ENCODE data around the gene ZNF17. TPM values are rescaled to one million over a fixed set of nuclear protein-coding genes. Genes with fewer than 3 reads are reported as not detected.

Gene ZNF17
- total RNA-seq, 6 donors from 2014 or later: 6.9 to 17.8 (median 11.3) TPM

- Histone ChIP-seq H3K36me3 (peaks cover 21 to 76% (median 47%) of the 10 kb centered on the region in 4 donors), H3K27me3 (no peaks in the 10 kb centered on the region), H3K4me1 (no peaks in the 10 kb centered on the region), H3K27ac (no peak overlapping the region), H3K9me3 (peaks cover 46 to 79% (median 58%) of the 10 kb centered on the region in 4 donors), H3K4me3 (no peak overlapping the region)
- DNase-seq: no peak
- ATAC-seq (ENCODE audit: low FRiP score in 2 of 2): no peak
- TF ChIP-seq POLR2AphosphoS5 (IDR thresholded peaks at IDR 0.05) (no peak), CTCF (IDR thresholded peaks at IDR 0.05) (no peak)
- 93 to 100% methylated on average over 4 of the region's 4 CpGs for WGBS, 2 donors
These were observed 8.5 kb downstream of the ZNF17 start for GRCh38 chr19:57419439-57419838.

GRCh38 chr19:57421037-57421436, 10.1 kb downstream of the ZNF17 start:
- ATAC-seq (ENCODE audit: low FRiP score in 2 of 2) (no peak), DNase-seq (no peak)
- Histone ChIP-seq H3K4me1 (no peaks in the 10 kb centered on the region), H3K4me3 (no peak overlapping the region), H3K36me3 (peaks cover 21 to 61% (median 42%) of the 10 kb centered on the region in 4 donors), H3K27me3 (no peaks in the 10 kb centered on the region), H3K27ac (no peak overlapping the region), H3K9me3 (peaks cover 49 to 89% (median 60%) of the 10 kb centered on the region in 4 donors)
- TF ChIP-seq EP300 (IDR thresholded peaks at IDR 0.05) (no peak), POLR2A (IDR thresholded peaks at IDR 0.05) (no peak), CTCF (IDR thresholded peaks at IDR 0.05) (no peak), POLR2AphosphoS5 (IDR thresholded peaks at IDR 0.05) (no peak)
- 97 to 100% methylated on average over 3 of the region's 3 CpGs for whole genome bisulfite sequencing, 2 donors

- DNase-seq: no peak
- H3K27me3 ChIP-seq: no peaks in the 10 kb centered on the region
- ATAC-seq (ENCODE audit: low FRiP score in 2 of 2): peak in 1 of 2 donors; percentile 16
- 30 to 40% methylated on average over 14 to 15 of the region's 15 CpGs for WGBS, 2 donors
- peak overlapping the region; percentile 24 to 96 (median 80) for H3K4me3 ChIP-seq
- peaks cover 15 to 21% (median 17%) of the 10 kb centered on the region in 4 donors for H3K4me1 ChIP-seq
- peak overlapping the region in 1 of 4 donors; percentile 67 for H3K27ac ChIP-seq
- TF ChIP-seq EP300 (IDR thresholded peaks at IDR 0.05): no peak
- TF ChIP-seq POLR2AphosphoS5 (IDR thresholded peaks at IDR 0.05): no peak
- no peak for TF ChIP-seq CTCF (IDR thresholded peaks at IDR 0.05)
- TF ChIP-seq POLR2A (IDR thresholded peaks at IDR 0.05): no peak
- peaks cover 0 to 12% (median 5%) of the 10 kb centered on the region in 4 donors for H3K36me3 ChIP-seq
- H3K9me3 ChIP-seq: peaks cover 0 to 8% (median 2%) of the 10 kb centered on the region in 4 donors
These were observed 23.6 kb downstream of the ZNF17 start for GRCh38 chr19:57434386-57435061.

- H3K27ac ChIP-seq: peak within 1 kb of the TSS; percentile 54 to 71 (median 66)
- H3K36me3 ChIP-seq: peaks cover 0 to 12% (median 5%) of the 10 kb centered on the region in 4 donors
- DNase-seq (peak; percentile 91 to 99), ATAC-seq (ENCODE audit: low FRiP score in 2 of 2) (peak; percentile 99 to 100)
- peaks cover 15 to 21% (median 17%) of the 10 kb centered on the region in 4 donors for H3K4me1 ChIP-seq
- no peak for TF ChIP-seq POLR2A (IDR thresholded peaks at IDR 0.05)
- TF ChIP-seq POLR2AphosphoS5 (IDR thresholded peaks at IDR 0.05): peak; percentile 72 to 83
- no peak for TF ChIP-seq EP300 (IDR thresholded peaks at IDR 0.05)
- H3K27me3 ChIP-seq: no peaks in the 10 kb centered on the region
- H3K4me3 ChIP-seq: peak within 1 kb of the TSS; percentile 78 to 96 (median 88)
- peaks cover 0 to 9% (median 3%) of the 10 kb centered on the region in 4 donors for H3K9me3 ChIP-seq
- 1% methylated on average over 28 to 57 of the region's 61 CpGs for WGBS, 2 donors
These were observed 24.4 kb downstream of the ZNF17 start, which contains the start of gene ZNF749 for GRCh38 chr19:57435062-57435978. TSS of gene ZNF749 (plus strand) at chr19:57435325. CDS start at chr19:57435579, 254 bp downstream.

- WGBS, 2 donors: 58 to 86% methylated on average over 1 of the region's 1 CpG
These were observed 25.5 kb downstream of the ZNF17 start for GRCh38 chr19:57436417-57436816.

More at GRCh38 chr19:57436417-57436816, 25.5 kb downstream of the ZNF17 start:
- peaks cover 0 to 12% (median 5%) of the 10 kb centered on the region in 4 donors for H3K36me3 ChIP-seq
- no peak overlapping the region for H3K27ac ChIP-seq
- H3K4me1 ChIP-seq: peaks cover 15 to 21% (median 17%) of the 10 kb centered on the region in 4 donors
- no peak for TF ChIP-seq POLR2AphosphoS5 (IDR thresholded peaks at IDR 0.05)
- TF ChIP-seq EP300 (IDR thresholded peaks at IDR 0.05): no peak
- TF ChIP-seq CTCF (IDR thresholded peaks at IDR 0.05): no peak
- TF ChIP-seq POLR2A (IDR thresholded peaks at IDR 0.05): no peak
- no peak for DNase-seq
- ATAC-seq (ENCODE audit: low FRiP score in 2 of 2): no peak
- H3K27me3 ChIP-seq: no peaks in the 10 kb centered on the region
- peaks cover 0 to 15% (median 3%) of the 10 kb centered on the region in 4 donors for H3K9me3 ChIP-seq
- peak overlapping the region in 1 of 4 donors; percentile 83 for H3K4me3 ChIP-seq
